ENCODE measurements around the gene GABRG3.

Gene GABRG3

GRCh38 chr15:27358751-27359434, 387.9 kb downstream of the GABRG3 start (continued):
- no peak for TF ChIP-seq ZBTB44 (tag by site-specific recombination; IDR thresholded peaks at IDR 0.05)
- TF ChIP-seq ZNF335 (tag by site-specific recombination; conservative IDR thresholded peaks at IDR 0.05): peak; percentile 71
- TF ChIP-seq ZNF302 (tag by site-specific recombination; IDR thresholded peaks at IDR 0.05; ENCODE audit: low read depth): no peak
- peak; percentile 43 for TF ChIP-seq ZNF654 (tag by site-specific recombination; IDR thresholded peaks at IDR 0.05; ENCODE audit: low read depth)
- no peak for TF ChIP-seq SP2 (tag by site-specific recombination; IDR thresholded peaks at IDR 0.05)
- TF ChIP-seq PRDM1 (tag by site-specific recombination; IDR thresholded peaks at IDR 0.05): no peak
- TF ChIP-seq ZNF785 (tag by site-specific recombination; IDR thresholded peaks at IDR 0.05): peak; percentile 90
- TF ChIP-seq ZNF692 (tag by site-specific recombination; IDR thresholded peaks at IDR 0.05): no peak
- TF ChIP-seq ZNF248 (tag by site-specific recombination; IDR thresholded peaks at IDR 0.05): no peak

- TF ChIP-seq ZNF830 (tag by site-specific recombination; IDR thresholded peaks at IDR 0.05; ENCODE audit: low read depth) (no peak), ZNF670 (tag by site-specific recombination; IDR thresholded peaks at IDR 0.05; ENCODE audit: low read depth) (no peak), ZNF2 (tag by site-specific recombination; IDR thresholded peaks at IDR 0.05) (no peak), ZNF133 (tag by site-specific recombination; IDR thresholded peaks at IDR 0.05) (no peak), ZNF311 (tag by site-specific recombination; IDR thresholded peaks at IDR 0.05; ENCODE audit: borderline replicate concordance) (no peak), ZNF791 (tag by site-specific recombination; IDR thresholded peaks at IDR 0.05) (no peak), ZBTB21 (tag by site-specific recombination; IDR thresholded peaks at IDR 0.05) (no peak)
- Histone ChIP-seq H3K4me3 (ENCODE audit: low read depth, low read length) (no peak overlapping the region), H3K36me3 (ENCODE audit: control insufficient read depth in 2 of 2, insufficient read depth in 1 of 2, low read length in 2 of 2) (no peaks in the 10 kb centered on the region), H3K9me3 (ENCODE audit: control insufficient read depth, insufficient read depth, low read depth, low read length) (no peaks in the 10 kb centered on the region), H3K27ac (ENCODE audit: extremely low read depth, low read depth, low read length) (no peak overlapping the region), H3K4me1 (ENCODE audit: control insufficient read depth, insufficient read depth, low read length) (no peaks in the 10 kb centered on the region)
- CTCF ChIA-PET: interaction anchor here (0.5 to 2.8 kb wide), 16 partner anchors 12 to 1152 kb away, joined by 3 to 16 read pairs (median 4); no protein-coding TSS in a partner anchor
- POLR2A ChIA-PET: no interaction called here
Observed at GRCh38 chr15:27359586-27359985, 388.6 kb downstream of the GABRG3 start.

- no peaks in the 10 kb centered on the region for H3K4me1 ChIP-seq (ENCODE audit: control insufficient read depth, insufficient read depth, low read length)
- ChIA-PET POLR2A (no interaction called here), CTCF (no interaction called here)
- no peak for TF ChIP-seq SALL2 (tag by site-specific recombination; IDR thresholded peaks at IDR 0.05; ENCODE audit: borderline replicate concordance)
- no peak for TF ChIP-seq WT1 (tag by site-specific recombination; IDR thresholded peaks at IDR 0.05)
- TF ChIP-seq ZFP41 (tag by site-specific recombination; IDR thresholded peaks at IDR 0.05; ENCODE audit: borderline replicate concordance): no peak
- TF ChIP-seq ZNF155 (tag by site-specific recombination; IDR thresholded peaks at IDR 0.05): no peak
- H3K9me3 ChIP-seq (ENCODE audit: control insufficient read depth, insufficient read depth, low read depth, low read length): no peaks in the 10 kb centered on the region
- H3K4me3 ChIP-seq (ENCODE audit: low read depth, low read length): no peak overlapping the region
- no peak overlapping the region for H3K27ac ChIP-seq (ENCODE audit: extremely low read depth, low read depth, low read length)
- no peaks in the 10 kb centered on the region for H3K36me3 ChIP-seq (ENCODE audit: control insufficient read depth in 2 of 2, insufficient read depth in 1 of 2, low read length in 2 of 2)
Observed at GRCh38 chr15:27360316-27360715, 389.3 kb downstream of the GABRG3 start.
